G401 (cell line): ENCODE data around the gene NUDT22. TPM values are rescaled to one million over a fixed set of nuclear protein-coding genes. Genes with fewer than 3 reads are reported as not detected.

Experiments
- DNase-seq: peaks from one replicate; pipeline ENCODE4 v3.0.0-alpha.2; 2015; ENCODE audit warnings: low spot score
- in situ Hi-C: cut with HindIII; loops from 2 replicates; pipeline ENCODE4 v1.10.0; 2016; ENCODE audit warnings: low sequenced_read_pairs, mixed read lengths
- total RNA-seq: library from RNA; depleted of rRNA; stranded (reverse); fragments of >200 nt; shearing (Covaris generic); gene quantifications from 2 replicates; pipeline ENCODE4 v1.2.3, GENCODE V29; 2014

Gene NUDT22
- total RNA-seq, 1 experiment from 2014 or later: 33.3 TPM

DNA sequence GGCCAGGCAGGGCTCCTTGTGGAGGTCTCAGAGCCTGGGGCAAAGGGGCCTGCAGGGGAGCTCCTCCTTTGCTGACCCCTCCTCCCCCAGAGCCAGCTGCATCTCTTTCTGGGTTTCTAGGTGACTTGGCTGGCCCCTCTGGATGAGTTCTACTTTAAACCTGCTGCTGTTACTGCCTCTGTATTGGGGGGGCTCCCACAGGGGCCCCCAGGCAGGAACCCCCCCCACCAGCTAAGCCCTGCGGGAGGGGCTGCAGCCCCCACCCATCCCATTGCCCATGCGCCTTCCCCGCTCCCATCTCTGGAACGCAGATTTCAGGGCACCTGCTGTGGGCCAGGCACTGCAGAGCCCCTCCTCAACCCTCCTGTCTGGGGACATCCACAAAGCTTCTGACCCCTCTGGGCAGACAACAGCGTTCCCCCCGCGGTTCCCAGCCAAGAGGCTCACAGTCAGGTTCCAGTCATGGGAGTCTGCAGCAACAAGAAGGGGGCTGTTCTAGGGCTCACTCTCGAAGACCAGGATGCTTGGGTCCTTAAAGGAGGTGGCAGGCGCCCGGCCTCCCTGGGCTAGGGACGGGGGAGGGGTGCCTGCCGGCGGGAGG is 24.4 kb downstream of the NUDT22 start:
- DNase-seq: no peak
- in situ Hi-C loops: no loop called here

- in situ Hi-C loops: no loop called here
- no peak for DNase-seq
Observed at GRCh38 chr11:64251016-64251752, 25.1 kb downstream of the NUDT22 start, which contains the start of gene PLCB3. PLCB3 (plus strand) TSS chr11:64251530; CDS start chr11:64251650, 120 bp downstream.

- in situ Hi-C loops: no loop called here
- no peak for DNase-seq
Observed at GRCh38 chr11:64251753-64252002, 25.6 kb downstream of the NUDT22 start.

DNA sequence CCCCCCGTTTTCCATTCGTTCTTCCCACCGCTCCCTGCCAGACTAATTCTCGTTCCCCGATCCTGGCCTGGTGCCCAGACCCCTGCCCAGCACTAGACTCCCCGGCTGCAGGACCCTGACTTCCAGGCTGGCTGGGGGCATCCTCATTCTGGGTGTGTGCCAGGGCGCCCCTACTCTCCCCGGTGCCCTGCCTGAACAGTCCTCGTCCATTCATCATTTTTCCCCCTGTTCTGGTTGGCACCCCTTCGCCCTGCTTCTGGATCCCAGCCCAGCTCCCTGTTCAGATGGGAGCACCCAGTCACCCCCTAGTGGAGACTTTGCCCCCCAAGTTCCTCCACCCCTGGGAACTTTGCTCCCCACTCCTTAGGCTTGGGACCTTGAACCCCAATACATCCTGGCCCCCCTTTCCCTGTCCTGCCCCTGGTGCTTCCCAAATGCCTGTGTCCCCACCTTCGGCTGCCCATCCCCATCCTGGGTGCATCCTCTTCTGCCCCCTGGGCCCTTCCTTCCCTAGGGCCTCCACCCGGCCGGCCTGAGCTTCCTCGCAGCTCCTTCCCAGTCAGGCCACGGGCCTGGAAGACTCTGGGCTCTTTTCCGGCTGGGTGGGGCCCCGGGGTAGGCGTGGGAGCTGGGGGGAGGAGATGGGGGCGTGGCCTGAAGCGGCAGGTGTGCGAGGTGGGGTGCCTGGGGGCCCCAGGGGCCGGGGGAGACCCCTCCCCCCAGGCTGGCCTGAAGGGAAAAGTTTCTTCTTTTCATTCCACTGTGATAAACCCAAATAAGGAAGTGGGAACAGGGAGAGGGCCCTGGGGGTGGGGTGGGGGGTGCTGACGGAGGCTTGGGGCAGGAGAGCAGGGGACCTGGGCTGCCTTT is 26.2 kb downstream of the NUDT22 start:
- no peak for DNase-seq

GRCh38 chr11:64253043-64253442 is 27.0 kb downstream of the NUDT22 start:
- DNase-seq: no peak
- in situ Hi-C loops: no loop called here

More for the DNA sequence above, 26.2 kb downstream of the NUDT22 start:
- in situ Hi-C loops: no loop called here

DNA sequence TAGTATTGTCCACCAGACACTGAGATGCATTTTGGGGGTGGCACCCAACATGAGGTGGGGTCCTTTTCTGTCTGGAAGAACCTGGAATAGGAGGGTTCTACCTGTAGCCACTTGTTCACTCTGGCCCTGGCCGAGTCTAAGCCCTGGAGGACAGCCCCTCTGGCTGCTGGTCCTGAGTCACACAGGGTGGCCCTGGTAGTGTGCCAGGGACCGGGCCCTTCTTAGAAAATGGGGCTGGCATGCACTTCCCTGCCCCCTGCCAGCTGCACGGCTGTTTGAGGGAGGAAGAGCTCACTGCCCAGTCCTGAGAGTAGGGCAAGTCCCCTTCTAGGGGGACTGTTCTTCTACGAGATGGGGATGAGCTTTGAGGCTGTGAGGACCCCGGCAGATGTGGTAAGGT is 27.4 kb downstream of the NUDT22 start:
- DNase-seq: peak; percentile 78
- in situ Hi-C loops: no loop called here

DNA sequence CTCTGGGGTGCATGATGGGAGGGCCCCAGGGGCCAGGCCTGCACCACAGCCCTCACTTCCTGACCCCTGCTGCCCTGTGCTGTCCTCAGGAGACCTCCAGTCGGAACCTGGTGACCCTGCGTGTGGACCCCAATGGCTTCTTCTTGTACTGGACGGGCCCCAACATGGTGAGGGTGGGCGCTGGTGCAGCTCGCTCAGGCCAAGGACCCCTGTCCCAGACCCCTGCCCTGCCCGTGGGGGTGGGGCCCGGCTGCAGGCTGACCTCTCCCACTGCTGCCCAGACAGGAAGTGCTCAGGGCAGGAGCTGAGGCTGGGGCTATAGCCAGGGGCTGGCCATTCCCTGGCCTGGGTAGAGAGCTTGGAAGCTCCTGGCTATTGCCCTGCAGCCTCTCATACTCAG is 28.3 kb downstream of the NUDT22 start:
- in situ Hi-C loops: no loop called here
- no peak for DNase-seq

DNA sequence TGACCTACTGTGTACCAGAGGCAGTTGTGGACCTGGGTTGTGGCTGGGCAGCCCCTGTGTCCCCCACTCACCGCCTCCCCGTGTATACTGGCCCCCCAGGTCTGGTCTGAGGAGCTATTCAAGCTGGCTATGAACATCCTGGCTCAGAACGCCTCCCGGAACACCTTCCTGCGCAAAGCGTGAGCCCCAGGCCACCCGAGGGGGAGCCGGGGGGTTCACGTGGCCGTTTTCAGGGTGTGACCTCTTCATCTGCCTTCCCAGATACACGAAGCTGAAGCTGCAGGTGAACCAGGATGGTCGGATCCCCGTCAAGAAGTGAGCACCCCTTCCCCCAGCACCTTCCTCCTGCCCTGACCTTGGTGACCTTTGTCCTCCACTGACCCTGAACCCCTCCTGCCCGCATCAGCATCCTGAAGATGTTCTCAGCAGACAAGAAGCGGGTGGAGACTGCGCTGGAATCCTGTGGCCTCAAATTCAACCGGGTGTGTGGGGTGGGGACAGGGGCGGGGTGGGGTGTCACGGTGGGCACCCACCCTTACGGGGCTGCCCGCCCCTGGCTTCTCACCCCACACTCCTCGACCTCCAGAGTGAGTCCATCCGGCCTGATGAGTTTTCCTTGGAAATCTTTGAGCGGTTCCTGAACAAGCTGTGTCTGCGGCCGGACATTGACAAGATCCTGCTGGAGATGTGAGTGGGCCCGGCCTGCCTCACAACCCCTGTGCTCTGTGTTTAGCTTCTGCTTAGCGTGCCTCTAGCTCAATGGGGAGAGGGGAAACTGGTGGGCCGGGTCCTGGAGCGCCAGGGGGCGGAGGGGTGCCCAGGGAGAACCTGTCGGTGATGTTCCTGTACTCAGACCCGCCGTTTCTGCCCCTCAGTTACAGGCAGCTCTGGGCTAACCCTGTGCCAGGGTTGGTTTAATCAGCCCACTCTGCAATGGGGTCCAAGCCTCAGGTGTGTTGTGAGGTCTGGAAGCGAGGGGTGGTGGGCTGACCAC is 29.4 kb downstream of the NUDT22 start:
- in situ Hi-C loops: no loop called here
- no peak for DNase-seq

- DNase-seq: no peak
- in situ Hi-C loops: no loop called here
Observed at GRCh38 chr11:64256300-64256699, 30.2 kb downstream of the NUDT22 start.

DNA sequence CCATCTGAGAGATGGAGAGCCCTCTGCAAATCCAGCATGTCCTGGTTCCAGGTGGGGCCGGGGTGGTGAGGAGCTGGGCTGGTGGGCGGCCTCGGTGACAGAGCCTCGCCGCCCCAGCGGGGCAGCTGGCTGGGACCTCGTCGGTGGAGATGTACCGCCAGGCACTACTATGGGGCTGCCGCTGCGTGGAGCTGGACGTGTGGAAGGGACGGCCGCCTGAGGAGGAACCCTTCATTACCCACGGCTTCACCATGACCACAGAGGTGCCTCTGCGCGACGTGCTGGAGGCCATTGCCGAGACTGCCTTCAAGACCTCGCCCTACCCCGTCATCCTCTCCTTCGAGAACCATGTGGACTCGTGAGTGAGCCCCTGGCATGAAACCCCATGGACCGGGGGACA is 32.3 kb downstream of the NUDT22 start:
- in situ Hi-C loops: no loop called here
- DNase-seq: no peak

DNA sequence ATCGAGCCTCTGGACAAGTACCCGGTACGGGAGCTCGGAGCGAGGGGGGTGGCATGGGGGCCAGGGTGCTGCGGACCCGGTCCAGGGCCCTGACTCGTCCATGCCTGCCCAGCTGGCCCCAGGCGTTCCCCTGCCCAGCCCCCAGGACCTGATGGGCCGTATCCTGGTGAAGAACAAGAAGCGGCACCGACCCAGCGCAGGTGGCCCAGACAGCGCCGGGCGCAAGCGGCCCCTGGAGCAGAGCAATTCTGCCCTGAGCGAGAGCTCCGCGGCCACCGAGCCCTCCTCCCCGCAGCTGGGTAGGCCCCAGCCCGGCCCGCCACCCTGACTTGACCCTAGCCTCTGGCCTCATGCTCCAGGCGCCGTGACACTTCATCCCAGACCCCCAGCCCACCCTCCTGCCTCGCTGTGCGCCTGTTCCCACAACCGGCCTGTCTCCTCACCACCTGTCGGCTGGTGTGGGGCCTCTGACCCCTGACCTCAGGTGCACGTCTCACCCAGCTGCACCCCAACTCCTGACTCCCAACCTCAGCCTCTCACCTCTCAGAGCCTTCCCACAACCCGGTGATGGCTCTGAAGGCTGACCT is 33.0 kb downstream of the NUDT22 start:
- in situ Hi-C loops: no loop called here
- no peak for DNase-seq

GRCh38 chr11:64259533-64260067 is 33.5 kb downstream of the NUDT22 start:
- DNase-seq: no peak
- in situ Hi-C loops: no loop called here

DNA sequence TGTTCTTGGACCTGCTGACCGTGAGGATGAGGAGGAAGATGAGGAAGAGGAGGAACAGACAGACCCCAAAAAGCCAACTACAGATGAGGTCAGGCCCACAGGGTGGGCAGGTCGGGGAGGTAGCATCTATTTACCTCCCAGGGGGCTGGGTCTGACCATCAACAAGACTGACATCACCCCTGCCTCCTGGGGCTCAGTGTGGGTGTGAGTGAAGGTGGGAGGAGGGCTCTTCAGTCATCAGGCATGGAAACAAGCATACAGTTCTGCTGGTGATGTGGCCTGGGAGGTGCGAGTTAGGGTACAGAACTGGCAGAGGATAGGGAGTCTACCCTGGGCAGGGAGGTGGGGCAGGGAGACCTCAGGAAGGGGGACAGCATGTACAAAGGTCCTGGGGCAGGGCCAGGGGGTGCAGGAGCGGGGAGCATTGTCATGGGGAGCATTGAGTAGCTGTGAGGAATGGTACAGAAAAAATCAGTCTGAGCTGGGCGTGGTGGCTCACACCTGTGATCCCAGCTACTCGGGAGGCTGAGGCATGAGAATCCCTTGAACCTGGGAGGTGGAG is 34.2 kb downstream of the NUDT22 start:
- in situ Hi-C loops: no loop called here
- no peak for DNase-seq

- in situ Hi-C loops: no loop called here
- no peak for DNase-seq
Observed at GRCh38 chr11:64261556-64262080, 35.5 kb downstream of the NUDT22 start.

DNA sequence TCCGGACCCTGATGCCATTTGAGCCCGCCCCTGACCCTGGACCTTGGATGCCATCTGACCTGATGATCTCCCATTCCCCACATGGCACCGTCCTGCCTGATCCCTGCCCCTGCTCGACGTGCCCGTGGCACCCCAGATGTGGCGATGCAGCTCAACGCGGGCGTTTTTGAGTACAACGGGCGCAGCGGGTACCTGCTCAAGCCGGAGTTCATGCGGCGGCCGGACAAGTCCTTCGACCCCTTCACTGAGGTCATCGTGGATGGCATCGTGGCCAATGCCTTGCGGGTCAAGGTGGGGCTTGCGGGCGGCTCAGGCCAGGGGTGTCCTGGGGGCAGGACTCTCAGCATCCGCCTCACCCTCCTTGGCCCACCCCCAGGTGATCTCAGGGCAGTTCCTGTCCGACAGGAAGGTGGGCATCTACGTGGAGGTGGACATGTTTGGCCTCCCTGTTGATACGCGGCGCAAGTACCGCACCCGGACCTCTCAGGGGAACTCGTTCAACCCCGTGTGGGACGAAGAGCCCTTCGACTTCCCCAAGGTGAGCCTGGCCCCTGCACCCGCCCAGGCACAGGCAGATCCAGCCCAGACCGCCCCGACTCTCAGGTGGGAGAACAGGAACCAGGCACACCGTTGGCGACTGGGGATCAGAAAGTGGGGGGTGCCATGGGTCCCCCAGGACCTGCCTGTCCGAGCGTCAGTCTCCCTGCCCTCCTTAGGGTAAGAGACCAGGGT is 36.4 kb downstream of the NUDT22 start:
- in situ Hi-C loops: no loop called here
- no peak for DNase-seq

DNA sequence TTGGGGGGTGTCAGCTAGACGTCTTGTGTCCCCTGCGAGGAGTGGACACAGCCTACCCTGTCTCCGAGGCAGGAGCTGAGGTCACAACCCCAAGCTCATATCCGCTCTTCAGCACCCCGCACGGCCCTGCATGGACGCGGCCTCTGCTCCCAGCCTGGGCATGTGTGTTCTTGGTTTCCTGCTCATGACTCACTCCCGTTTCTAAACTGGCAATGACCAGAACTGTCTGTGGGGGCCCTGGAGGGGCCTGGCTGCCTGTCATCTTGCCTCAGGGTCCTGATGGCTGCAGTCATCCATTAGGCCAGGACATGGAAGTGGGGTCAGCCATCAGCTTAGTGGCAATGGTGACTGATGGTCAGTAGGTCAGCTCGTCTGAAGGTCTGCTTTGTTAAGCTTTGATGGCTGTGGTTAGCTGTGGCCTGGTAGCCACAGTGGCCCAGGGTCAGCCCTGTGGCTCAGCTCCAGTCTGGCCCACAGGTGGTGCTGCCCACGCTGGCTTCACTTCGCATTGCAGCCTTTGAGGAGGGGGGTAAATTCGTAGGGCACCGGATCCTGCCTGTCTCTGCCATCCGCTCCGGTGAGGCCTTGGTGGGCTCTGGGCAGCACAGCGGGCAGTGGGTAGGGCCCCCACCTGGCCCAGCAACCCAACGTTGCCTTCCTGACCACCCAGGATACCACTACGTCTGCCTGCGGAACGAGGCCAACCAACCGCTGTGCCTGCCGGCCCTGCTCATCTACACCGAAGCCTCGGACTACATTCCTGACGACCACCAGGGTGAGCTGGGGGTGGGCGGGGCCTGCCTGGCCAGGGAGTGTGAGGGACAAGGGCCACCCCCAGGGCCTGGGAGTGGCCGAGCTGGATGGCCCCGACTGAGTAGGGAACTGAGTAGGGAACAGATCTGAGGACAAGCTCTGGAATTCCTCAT is 37.2 kb downstream of the NUDT22 start:
- in situ Hi-C loops: no loop called here
- DNase-seq: no peak
